ENCODE measurements around the gene PFKFB3. TPM values are rescaled to one million over a fixed set of nuclear protein-coding genes. Genes with fewer than 3 reads are reported as not detected.

The PFKFB3 gene
- total and polyA plus RNA-seq, 2 of the 13 experiments (the other 11 are each of a cell fraction or from before 2014, with no cell fraction given) = 1.2 to 13.3 TPM

GRCh38 chr10:6201516-6201975 lies 1.2 kb upstream of the PFKFB3 start (continued):
- TF ChIP-seq, protein P1, sequence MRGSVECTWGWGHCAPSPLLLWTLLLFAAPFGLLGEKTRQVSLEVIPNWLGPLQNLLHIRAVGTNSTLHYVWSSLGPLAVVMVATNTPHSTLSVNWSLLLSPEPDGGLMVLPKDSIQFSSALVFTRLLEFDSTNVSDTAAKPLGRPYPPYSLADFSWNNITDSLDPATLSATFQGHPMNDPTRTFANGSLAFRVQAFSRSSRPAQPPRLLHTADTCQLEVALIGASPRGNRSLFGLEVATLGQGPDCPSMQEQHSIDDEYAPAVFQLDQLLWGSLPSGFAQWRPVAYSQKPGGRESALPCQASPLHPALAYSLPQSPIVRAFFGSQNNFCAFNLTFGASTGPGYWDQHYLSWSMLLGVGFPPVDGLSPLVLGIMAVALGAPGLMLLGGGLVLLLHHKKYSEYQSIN (CRISPR knock-in tag; IDR thresholded peaks at IDR 0.05; ENCODE audit: borderline replicate concordance) = no peak
- TF ChIP-seq POLR2AphosphoS2 (IDR thresholded peaks at IDR 0.05; ENCODE audit: low read depth, low read length) (no peak), NONO (IDR thresholded peaks at IDR 0.05) (no peak), NONO (CRISPR knock-in tag; conservative IDR thresholded peaks at IDR 0.05) (0 out of 2 replicates have a peak, but pooled peaks have one; percentile 22), HNRNPLL (IDR thresholded peaks at IDR 0.05; ENCODE audit: low read depth, low read length, poor library complexity, severe bottlenecking) (peak; percentile 95), ZBTB33 (CRISPR knock-in tag; IDR thresholded peaks at IDR 0.05) (no peak), ZNF883 (CRISPR knock-in tag; IDR thresholded peaks at IDR 0.05; ENCODE audit: not compliant biosample characterization) (no peak), NR2F1 (CRISPR knock-in tag; IDR thresholded peaks at IDR 0.05) (no peak), ZNF557 (CRISPR knock-in tag; IDR thresholded peaks at IDR 0.05) (0 out of 2 replicates have a peak, but pooled peaks have one; percentile 69), ZNF687 (CRISPR knock-in tag; IDR thresholded peaks at IDR 0.05) (peak; percentile 80), CBX5 (CRISPR knock-in tag; IDR thresholded peaks at IDR 0.05; ENCODE audit: borderline replicate concordance) (no peak), ZNF274 (CRISPR knock-in tag; IDR thresholded peaks at IDR 0.05) (no peak; the same call in 1 of the 2 replicates), ZBTB39 (CRISPR knock-in tag; IDR thresholded peaks at IDR 0.05) (no peak), ZNF441 (CRISPR knock-in tag; IDR thresholded peaks at IDR 0.05; ENCODE audit: borderline replicate concordance) (no peak), ZFP37 (CRISPR knock-in tag; IDR thresholded peaks at IDR 0.05; ENCODE audit: borderline replicate concordance) (0 out of 2 replicates have a peak, but pooled peaks have one; percentile 71), ZNF33B (CRISPR knock-in tag; IDR thresholded peaks at IDR 0.05) (no peak)
- TF ChIP-seq, protein P2, sequence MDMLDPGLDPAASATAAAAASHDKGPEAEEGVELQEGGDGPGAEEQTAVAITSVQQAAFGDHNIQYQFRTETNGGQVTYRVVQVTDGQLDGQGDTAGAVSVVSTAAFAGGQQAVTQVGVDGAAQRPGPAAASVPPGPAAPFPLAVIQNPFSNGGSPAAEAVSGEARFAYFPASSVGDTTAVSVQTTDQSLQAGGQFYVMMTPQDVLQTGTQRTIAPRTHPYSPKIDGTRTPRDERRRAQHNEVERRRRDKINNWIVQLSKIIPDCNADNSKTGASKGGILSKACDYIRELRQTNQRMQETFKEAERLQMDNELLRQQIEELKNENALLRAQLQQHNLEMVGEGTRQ (IDR thresholded peaks at IDR 0.05; ENCODE audit: low read depth, low read length) = no peak
- TF ChIP-seq, protein P2 (CRISPR knock-in tag; IDR thresholded peaks at IDR 0.05; ENCODE audit: borderline replicate concordance) = no peak
